K562 (cell line): ENCODE results near the gene SLC24A4. TPM values are rescaled to one million over a fixed set of nuclear protein-coding genes. Genes with fewer than 3 reads are reported as not detected.

Source experiments
- ATAC-seq: fragments of 200-7000 bp; cut with Tn5 transposase; 3 replicates; pipeline ENCODE4 v1.9.1; 2020; ENCODE audit warnings: moderate library complexity
- BruUV-seq: library from RNA; stranded (reverse); fragments of 400-500 nt; replicated peaks from 2 replicates; lab custom pipeline; 2021; lab: Mats Ljungman, UMichigan
- CTCF ChIA-PET: fragments of 300-600 bp; formaldehyde crosslinking; extraction: SDS; loops from one replicate; lab custom pipeline; 2021; ENCODE audit warnings: low intra/inter-chr PET ratio; lab: Yijun Ruan, JAX
- POLR2A ChIA-PET: fragments of 300-600, 350-650 bp; sonication (Branson Sonifier 250); formaldehyde crosslinking; extraction: SDS; loops from one replicate; lab custom pipeline; 2021; ENCODE audit warnings: antibody characterized with exemption, inconsistent platforms; lab: Yijun Ruan, JAX
- DNase-seq, 4 experiments: peaks; one replicate each; pipeline versions ENCODE4 v3.0.0 to v3.0.0-alpha.2; 2011 to 2018; ENCODE audit warnings: low spot score in 3 of 4, mixed read lengths in 3 of 4; ENCODE audit errors: extremely low read depth in 1 of 4
- FAIRE-seq: peaks from 2 replicates; lab custom pipeline; 2011; peaks lifted over from hg19 to GRCh38; lab: Jason Lieb, UNC
- H2AFZ ChIP-seq: 2 replicates; pipeline ENCODE4 v1.6.0; 2011; ENCODE audit warnings: low read depth, low read length, control low read depth, inconsistent platforms
- H3K27ac ChIP-seq: fragments of 200-600 bp; 3 replicates; pipeline ENCODE4 v1.8.0; 2011; ENCODE audit warnings: low read depth, mild to moderate bottlenecking, control low read depth, inconsistent platforms, low read length, moderate library complexity, mixed read lengths; ENCODE audit errors: extremely low read depth
- H3K27me3 ChIP-seq, 2 experiments: fragments of 300-600 bp in 1 of 2; 2 replicates in 1 of 2; 3 replicates in 1 of 2; pipeline versions ENCODE4 v1.6.0 to v1.8.0; 2011; ENCODE audit warnings: inconsistent platforms in 2 of 2, low read length in 2 of 2, mild to moderate bottlenecking in 1 of 2, mixed read lengths in 1 of 2, moderate library complexity in 1 of 2; ENCODE audit not compliant: control insufficient read depth in 2 of 2, insufficient read depth in 2 of 2
- H3K36me3 ChIP-seq: fragments of 300-600 bp; 3 replicates; pipeline ENCODE4 v1.8.0; 2011; ENCODE audit warnings: mild to moderate bottlenecking, low read length, inconsistent platforms; ENCODE audit not compliant: control insufficient read depth, insufficient read depth
- H3K4me1 ChIP-seq, 2 experiments: fragments of 200-600 bp in 1 of 2; replicated peaks in 1 of 2; 2 replicates in 1 of 2; 3 replicates in 1 of 2; pipeline versions ENCODE4 v1.5.1 to v1.8.0; 2011; ENCODE audit warnings: inconsistent platforms in 2 of 2, low read length in 2 of 2, mild to moderate bottlenecking in 1 of 2, mixed read lengths in 1 of 2, moderate library complexity in 1 of 2; ENCODE audit not compliant: control insufficient read depth in 2 of 2, insufficient read depth in 2 of 2
- H3K4me2 ChIP-seq: 2 replicates; pipeline ENCODE4 v1.6.1; 2011; ENCODE audit warnings: low read length, control low read depth, inconsistent platforms, mixed read lengths; ENCODE audit not compliant: insufficient read depth
- H3K4me3 ChIP-seq: fragments of 200-600 bp; sonication (generic), shearing (Covaris generic); 2 replicates; pipeline ENCODE4 v1.5.1; 2016; ENCODE audit warnings: control low read depth, inconsistent platforms
- H3K79me2 ChIP-seq: fragments of 200-600 bp; 3 replicates; pipeline ENCODE4 v1.8.0; 2011; ENCODE audit warnings: low read length, inconsistent platforms; ENCODE audit not compliant: control insufficient read depth, insufficient read depth
- H3K9ac ChIP-seq, 2 experiments: 2 replicates each; pipeline versions ENCODE4 v1.6.0 to v1.6.1; 2011; ENCODE audit warnings: low read depth in 2 of 2, low read length in 2 of 2, control low read depth in 1 of 2, inconsistent platforms in 1 of 2, mild to moderate bottlenecking in 1 of 2, mixed read lengths in 1 of 2; ENCODE audit not compliant: insufficient read depth in 1 of 2
- H3K9me1 ChIP-seq: one replicate; pipeline ENCODE4 v1.6.0; 2011; ENCODE audit warnings: inconsistent platforms, mild to moderate bottlenecking, low read length, moderate library complexity; ENCODE audit not compliant: control insufficient read depth, insufficient read depth
- H3K9me3 ChIP-seq: replicated peaks from 2 replicates; pipeline ENCODE4 v1.5.1; 2011; ENCODE audit warnings: low read depth, low read length, inconsistent platforms; ENCODE audit not compliant: control insufficient read depth, insufficient read depth
- H4K20me1 ChIP-seq: replicated peaks from 2 replicates; pipeline ENCODE4 v1.6.1; 2011; ENCODE audit warnings: low read length, inconsistent platforms, mixed read lengths; ENCODE audit not compliant: control insufficient read depth, insufficient read depth
- LCOR ChIP-seq: sonication (generic); formaldehyde crosslinking; IDR thresholded peaks from 2 replicates; pipeline ENCODE4 v1.8.0; 2022; ENCODE audit warnings: mild to moderate bottlenecking, missing genetic modification reagents
- SMARCA4 ChIP-seq: fragments of 450-650 bp; IDR thresholded peaks from 2 replicates; pipeline ENCODE4 v1.6.1; 2016
- SRF ChIP-seq, 2 experiments: fragments of 250-450, 450-650 bp in 1 of 2; sonication (Bioruptor Pico) in 1 of 2; sonication (generic) in 1 of 2; formaldehyde crosslinking; IDR thresholded peaks; 2 replicates each; pipeline versions ENCODE4 v1.5.0 to v1.5.1; 2020 to 2022; ENCODE audit warnings: mild to moderate bottlenecking in 1 of 2, missing genetic modification reagents in 1 of 2
- TCF7 ChIP-seq: sonication (generic); IDR thresholded peaks from 2 replicates; pipeline ENCODE4 v1.6.1; 2016; ENCODE audit warnings: antibody characterized with exemption, borderline replicate concordance
- TOE1 ChIP-seq, 2 experiments: fragments of 450-650 bp in 1 of 2; sonication (generic) in 1 of 2; formaldehyde crosslinking in 1 of 2; IDR thresholded peaks; 2 replicates each; pipeline versions ENCODE4 v1.7.1 to v1.8.0; 2016 to 2022; ENCODE audit warnings: borderline replicate concordance in 2 of 2, mild to moderate bottlenecking in 2 of 2, antibody characterized with exemption in 1 of 2, inconsistent platforms in 1 of 2, low read depth in 1 of 2, missing genetic modification reagents in 1 of 2, moderate library complexity in 1 of 2
- XRCC5 ChIP-seq: fragments of 200-400 bp; formaldehyde crosslinking; IDR thresholded peaks from 2 replicates; pipeline ENCODE4 v1.6.1; 2017; ENCODE audit warnings: low read depth, mild to moderate bottlenecking, low read length
- ZBTB1 ChIP-seq: sonication (generic); formaldehyde crosslinking; IDR thresholded peaks from 2 replicates; pipeline ENCODE4 v1.8.1; 2023; ENCODE audit warnings: missing genetic modification reagents, low read depth, mild to moderate bottlenecking, borderline replicate concordance
- ZNF12 ChIP-seq: sonication (generic); formaldehyde crosslinking; IDR thresholded peaks from 2 replicates; pipeline ENCODE4 v1.4.0; 2020; ENCODE audit warnings: mild to moderate bottlenecking, missing genetic modification reagents
- in situ Hi-C: fragments of 300-500 bp; cut with MboI; formaldehyde crosslinking; loops from 4 replicates; pipeline ENCODE4 v1.15.0; 2018; ENCODE audit warnings: inconsistent platforms, mixed read lengths
- intact Hi-C: fragments of 100-400 bp; cut with micrococcal nuclease; formaldehyde crosslinking; loops from 2 replicates; pipeline ENCODE4 v1.14.2; 2022
- polyA plus RNA-seq, 8 experiments: library from polyadenylated mRNA; depleted of rRNA in 4 of 8; stranded (reverse) in 5 of 8; unstranded in 3 of 8; fragments of >200 nt; fragmentation: Nextera tagmentation in 2 of 8; fragmentation: Illumina TruSeq in 1 of 8; extraction: Ambion mirVana in 2 of 8; extraction: Trizol in 1 of 8; gene quantifications; 2 replicates each; pipeline versions ENCODE4 v1.2.1 to v1.2.3, GENCODE V29; 2011 to 2014; ENCODE audit warnings: inconsistent platforms in 1 of 8, missing spikeins in 1 of 8
- total RNA-seq, 7 experiments: library from RNA; depleted of rRNA in 6 of 7; stranded (reverse); fragments of >200 nt in 6 of 7; fragmentation: Illumina TruSeq in 2 of 7; extraction: Trizol in 2 of 7; gene quantifications; 2 replicates each; pipeline versions ENCODE4 v1.2.1 to v1.2.3, GENCODE V29; 2011 to 2021; ENCODE audit warnings: low replicate concordance in 1 of 7
- TF ChIP-seq, protein P1 (sequence below), 2 experiments: fragments of 450-650 bp; conservative IDR thresholded peaks; 2 replicates each; pipeline ENCODE4 v1.6.1; 2017; ENCODE audit warnings: mild to moderate bottlenecking in 2 of 2, moderate library complexity in 2 of 2
- TF ChIP-seq, protein P2 (sequence below): conservative IDR thresholded peaks from 2 replicates; pipeline ENCODE4 v1.6.1; 2011; ENCODE audit warnings: low read depth, mild to moderate bottlenecking, low read length; ENCODE audit not compliant: control insufficient read depth
- TF ChIP-seq, protein P3 (sequence below), 2 experiments: fragments of 450-650 bp; IDR thresholded peaks; 2 replicates each; pipeline ENCODE4 v1.6.1; 2018; ENCODE audit warnings: mild to moderate bottlenecking in 2 of 2, low read depth in 1 of 2; ENCODE audit not compliant: partially characterized antibody in 2 of 2

SLC24A4 gene
- total and polyA plus RNA-seq, 9 of the 15 experiments (the other 6 are each of a cell fraction or from before 2014, with no cell fraction given) = not detected

DNA sequence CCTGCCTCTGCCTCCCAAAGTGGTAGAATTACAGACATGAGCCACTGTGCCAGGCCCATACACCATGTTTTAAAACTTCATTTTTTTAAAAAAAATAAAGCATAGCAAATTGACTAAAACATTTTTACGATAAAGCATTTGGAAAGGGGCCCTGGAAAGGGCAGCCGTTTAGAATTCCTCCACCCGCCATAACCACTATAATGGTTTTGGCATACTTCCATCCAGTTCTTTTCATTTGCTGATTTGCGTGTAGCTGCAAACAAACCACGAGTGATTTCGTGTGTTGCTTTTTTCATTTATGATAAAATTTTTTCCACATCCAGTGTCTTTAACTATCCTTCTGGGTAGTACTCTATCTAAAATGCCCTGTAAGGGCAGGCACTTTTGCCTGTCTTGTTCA, 98.8 kb downstream of the SLC24A4 start (continued):
- TF ChIP-seq ZNF12 = no peak

DNA sequence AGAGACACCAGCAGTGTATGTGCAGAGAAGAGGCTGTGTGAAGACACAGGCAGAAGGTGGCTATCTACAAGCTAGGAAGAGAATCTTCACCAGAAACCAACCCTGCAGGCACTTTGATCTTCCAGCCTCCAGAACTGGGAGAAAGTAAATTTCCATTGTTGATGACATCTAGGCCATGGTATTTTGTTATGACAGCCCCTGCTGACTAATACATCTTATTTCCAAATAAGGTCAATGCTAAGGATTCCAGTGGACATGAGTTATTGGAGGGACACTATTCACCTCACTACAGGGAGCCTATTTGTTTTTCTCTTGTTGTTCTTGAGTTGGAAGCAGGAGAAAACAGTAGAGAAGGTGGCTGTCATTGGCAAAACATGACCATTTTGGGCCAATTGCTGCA, 102.1 kb downstream of the SLC24A4 start:
- DNase-seq (no peak), ATAC-seq (no peak), FAIRE-seq (no peak)
- H3K27me3 ChIP-seq = peaks cover 0 to 9% of the 10 kb centered on the region in 2 experiments; a peak in 1 of 5 replicates
- no peaks in the 10 kb centered on the region for H3K9me1 ChIP-seq
- no peaks in the 10 kb centered on the region for H3K79me2 ChIP-seq
- no peaks in the 10 kb centered on the region for H3K4me1 ChIP-seq
- H3K9ac ChIP-seq = no peak overlapping the region
- H2AFZ ChIP-seq = no peak overlapping the region
- H3K36me3 ChIP-seq = no peaks in the 10 kb centered on the region
- no peak overlapping the region for H3K4me2 ChIP-seq
- H3K9me3 ChIP-seq = no peaks in the 10 kb centered on the region
- intact Hi-C loops = no loop called here
- ChIA-PET POLR2A (no interaction called here), CTCF (no interaction called here)
- in situ Hi-C loops = no loop called here
- no peaks in the 10 kb centered on the region for H4K20me1 ChIP-seq
- no TSS peak for BruUV-seq
- H3K27ac ChIP-seq = no peak overlapping the region
- no peak overlapping the region for H3K4me3 ChIP-seq
- TF ChIP-seq TCF7 = no peak
- no peak for TF ChIP-seq ZBTB1 (CRISPR knock-in tag)
- no peak for TF ChIP-seq SMARCA4
- TF ChIP-seq, protein P1, sequence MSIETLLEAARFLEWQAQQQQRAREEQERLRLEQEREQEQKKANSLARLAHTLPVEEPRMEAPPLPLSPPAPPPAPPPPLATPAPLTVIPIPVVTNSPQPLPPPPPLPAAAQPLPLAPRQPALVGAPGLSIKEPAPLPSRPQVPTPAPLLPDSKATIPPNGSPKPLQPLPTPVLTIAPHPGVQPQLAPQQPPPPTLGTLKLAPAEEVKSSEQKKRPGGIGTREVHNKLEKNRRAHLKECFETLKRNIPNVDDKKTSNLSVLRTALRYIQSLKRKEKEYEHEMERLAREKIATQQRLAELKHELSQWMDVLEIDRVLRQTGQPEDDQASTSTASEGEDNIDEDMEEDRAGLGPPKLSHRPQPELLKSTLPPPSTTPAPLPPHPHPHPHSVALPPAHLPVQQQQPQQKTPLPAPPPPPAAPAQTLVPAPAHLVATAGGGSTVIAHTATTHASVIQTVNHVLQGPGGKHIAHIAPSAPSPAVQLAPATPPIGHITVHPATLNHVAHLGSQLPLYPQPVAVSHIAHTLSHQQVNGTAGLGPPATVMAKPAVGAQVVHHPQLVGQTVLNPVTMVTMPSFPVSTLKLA (conservative IDR thresholded peaks at IDR 0.05) = no peak
- no peak for TF ChIP-seq SRF (CRISPR knock-in tag; IDR thresholded peaks at IDR 0.05)
- TF ChIP-seq, protein P2, sequence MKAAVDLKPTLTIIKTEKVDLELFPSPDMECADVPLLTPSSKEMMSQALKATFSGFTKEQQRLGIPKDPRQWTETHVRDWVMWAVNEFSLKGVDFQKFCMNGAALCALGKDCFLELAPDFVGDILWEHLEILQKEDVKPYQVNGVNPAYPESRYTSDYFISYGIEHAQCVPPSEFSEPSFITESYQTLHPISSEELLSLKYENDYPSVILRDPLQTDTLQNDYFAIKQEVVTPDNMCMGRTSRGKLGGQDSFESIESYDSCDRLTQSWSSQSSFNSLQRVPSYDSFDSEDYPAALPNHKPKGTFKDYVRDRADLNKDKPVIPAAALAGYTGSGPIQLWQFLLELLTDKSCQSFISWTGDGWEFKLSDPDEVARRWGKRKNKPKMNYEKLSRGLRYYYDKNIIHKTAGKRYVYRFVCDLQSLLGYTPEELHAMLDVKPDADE = no peak
- TF ChIP-seq XRCC5 = no peak
- TF ChIP-seq TOE1 (IDR thresholded peaks at IDR 0.05; ENCODE audit: borderline replicate concordance) = no peak
- no peak for TF ChIP-seq TOE1 (CRISPR knock-in tag; IDR thresholded peaks at IDR 0.05; ENCODE audit: borderline replicate concordance, low read depth)
- TF ChIP-seq, protein P3, sequence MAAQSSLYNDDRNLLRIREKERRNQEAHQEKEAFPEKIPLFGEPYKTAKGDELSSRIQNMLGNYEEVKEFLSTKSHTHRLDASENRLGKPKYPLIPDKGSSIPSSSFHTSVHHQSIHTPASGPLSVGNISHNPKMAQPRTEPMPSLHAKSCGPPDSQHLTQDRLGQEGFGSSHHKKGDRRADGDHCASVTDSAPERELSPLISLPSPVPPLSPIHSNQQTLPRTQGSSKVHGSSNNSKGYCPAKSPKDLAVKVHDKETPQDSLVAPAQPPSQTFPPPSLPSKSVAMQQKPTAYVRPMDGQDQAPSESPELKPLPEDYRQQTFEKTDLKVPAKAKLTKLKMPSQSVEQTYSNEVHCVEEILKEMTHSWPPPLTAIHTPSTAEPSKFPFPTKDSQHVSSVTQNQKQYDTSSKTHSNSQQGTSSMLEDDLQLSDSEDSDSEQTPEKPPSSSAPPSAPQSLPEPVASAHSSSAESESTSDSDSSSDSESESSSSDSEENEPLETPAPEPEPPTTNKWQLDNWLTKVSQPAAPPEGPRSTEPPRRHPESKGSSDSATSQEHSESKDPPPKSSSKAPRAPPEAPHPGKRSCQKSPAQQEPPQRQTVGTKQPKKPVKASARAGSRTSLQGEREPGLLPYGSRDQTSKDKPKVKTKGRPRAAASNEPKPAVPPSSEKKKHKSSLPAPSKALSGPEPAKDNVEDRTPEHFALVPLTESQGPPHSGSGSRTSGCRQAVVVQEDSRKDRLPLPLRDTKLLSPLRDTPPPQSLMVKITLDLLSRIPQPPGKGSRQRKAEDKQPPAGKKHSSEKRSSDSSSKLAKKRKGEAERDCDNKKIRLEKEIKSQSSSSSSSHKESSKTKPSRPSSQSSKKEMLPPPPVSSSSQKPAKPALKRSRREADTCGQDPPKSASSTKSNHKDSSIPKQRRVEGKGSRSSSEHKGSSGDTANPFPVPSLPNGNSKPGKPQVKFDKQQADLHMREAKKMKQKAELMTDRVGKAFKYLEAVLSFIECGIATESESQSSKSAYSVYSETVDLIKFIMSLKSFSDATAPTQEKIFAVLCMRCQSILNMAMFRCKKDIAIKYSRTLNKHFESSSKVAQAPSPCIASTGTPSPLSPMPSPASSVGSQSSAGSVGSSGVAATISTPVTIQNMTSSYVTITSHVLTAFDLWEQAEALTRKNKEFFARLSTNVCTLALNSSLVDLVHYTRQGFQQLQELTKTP (IDR thresholded peaks at IDR 0.05; ENCODE audit: low read depth in 1 of 2, partially characterized antibody in 2 of 2) = no peak
- TF ChIP-seq LCOR (CRISPR knock-in tag) = no peak
